ENCODE results near the gene PTPN14.

Gene PTPN14

DNA sequence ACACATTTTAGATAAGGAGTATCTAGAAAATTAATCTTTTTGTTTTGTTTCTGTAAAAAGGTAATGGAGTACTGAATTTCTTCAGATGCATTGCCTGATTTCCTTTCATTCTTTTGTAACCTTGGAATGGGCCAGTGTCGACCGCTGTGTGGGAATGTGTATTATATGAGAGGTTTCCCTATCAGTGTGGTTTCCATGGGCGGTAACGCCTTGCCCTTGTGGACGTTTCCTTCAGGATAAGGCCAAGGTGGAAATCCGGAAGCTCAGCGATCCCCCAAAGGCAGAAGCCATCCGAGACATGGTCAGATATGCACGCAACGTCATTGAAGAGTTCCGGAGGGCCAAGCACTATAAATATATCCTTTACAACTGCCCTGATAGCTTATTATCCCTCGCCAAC is 220.7 kb downstream of the PTPN14 start:
- no peak for DNase-seq (ENCODE audit: low spot score)

- no peak for DNase-seq (ENCODE audit: low spot score)
Measured at GRCh38 chr1:214330222-214330621, 221.2 kb downstream of the PTPN14 start.

- DNase-seq (ENCODE audit: low spot score), result no peak
Measured at GRCh38 chr1:214329470-214330220, 221.8 kb downstream of the PTPN14 start.

- DNase-seq (ENCODE audit: low spot score), result peak; percentile 88
Measured at GRCh38 chr1:214328770-214329469, 222.5 kb downstream of the PTPN14 start.

GRCh38 chr1:214327514-214327913 is 223.9 kb downstream of the PTPN14 start:
- no peak for DNase-seq (ENCODE audit: low spot score)

GRCh38 chr1:214326406-214326805 is 225.0 kb downstream of the PTPN14 start:
- no peak for DNase-seq (ENCODE audit: low spot score)

DNA sequence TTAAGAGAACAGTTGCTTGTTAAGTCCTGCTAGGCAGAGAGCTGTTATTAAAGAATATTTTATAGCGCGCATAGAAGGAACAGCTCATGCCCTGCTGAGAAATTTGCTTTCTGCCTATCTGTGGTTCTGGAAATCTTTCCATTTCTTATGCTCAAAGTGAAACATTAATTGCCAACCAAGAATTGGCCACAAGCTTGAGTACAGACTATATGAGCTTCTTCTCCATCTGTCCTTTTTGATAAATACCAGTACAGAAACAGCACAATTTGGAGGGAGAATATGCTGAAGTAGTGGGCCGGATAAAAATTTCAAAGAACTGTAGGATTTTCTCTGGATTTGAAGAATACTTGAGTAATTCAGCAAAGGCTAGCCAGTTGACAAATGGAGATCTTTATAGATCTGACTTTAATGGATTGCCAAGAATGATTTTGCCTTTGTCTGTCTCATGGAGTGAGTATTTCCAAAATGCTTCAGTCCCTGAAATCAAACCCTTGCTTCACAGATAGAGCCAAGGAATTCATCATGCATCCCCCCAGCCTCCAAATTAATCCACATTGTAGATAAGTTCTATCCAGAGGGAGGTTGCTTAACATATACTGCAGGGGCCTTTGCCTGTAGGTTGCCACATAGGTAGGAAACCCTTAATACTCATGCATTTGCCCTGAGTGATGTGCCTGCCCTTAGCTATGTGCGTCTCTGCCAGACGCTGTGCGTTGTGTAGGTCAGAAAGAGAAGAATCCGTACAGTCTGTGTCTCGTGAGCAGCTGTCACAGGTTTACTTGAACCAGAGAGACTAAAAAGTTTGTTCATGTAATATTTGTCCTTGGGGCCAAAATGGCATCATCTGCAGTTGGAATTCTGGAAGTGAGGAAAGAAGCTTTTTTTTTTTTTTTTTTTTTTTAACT is 226.3 kb downstream of the PTPN14 start:
- DNase-seq (ENCODE audit: low spot score), result no peak

DNA sequence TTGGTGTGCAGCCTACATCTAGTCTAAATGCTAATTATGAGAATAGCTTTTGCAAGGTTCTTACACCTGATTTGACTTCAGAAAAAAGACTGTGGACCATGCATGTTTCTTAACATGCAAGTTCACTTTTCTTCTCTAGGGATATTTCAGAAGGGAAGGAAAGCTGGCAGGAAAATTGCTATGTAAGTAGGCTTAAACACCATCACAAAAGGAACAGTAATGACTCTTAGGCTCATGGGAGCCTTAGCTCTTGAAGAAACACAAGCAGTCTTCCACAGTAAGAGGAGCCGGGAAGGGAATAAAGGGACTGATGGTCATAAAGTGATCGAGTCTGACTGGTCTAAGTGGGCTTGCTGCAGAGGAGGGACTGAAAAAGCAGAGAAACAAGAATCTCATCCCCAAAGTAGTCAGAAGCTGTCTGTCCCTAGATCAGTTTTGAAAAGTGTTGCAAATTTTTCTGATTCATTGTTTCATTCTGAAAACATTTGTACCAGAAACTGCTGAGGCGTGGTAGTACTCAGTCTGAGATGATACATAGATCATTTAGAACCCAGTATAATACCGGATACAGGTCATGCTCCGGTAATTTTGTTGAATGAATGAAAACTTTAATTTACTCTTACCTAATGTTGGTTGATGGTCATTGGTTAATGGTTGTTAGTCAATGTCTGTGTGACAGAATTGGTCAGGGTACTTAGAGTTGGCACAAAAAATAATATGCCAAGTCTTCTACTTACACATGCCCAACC is 229.5 kb downstream of the PTPN14 start:
- DNase-seq (ENCODE audit: low spot score), result no peak

DNA sequence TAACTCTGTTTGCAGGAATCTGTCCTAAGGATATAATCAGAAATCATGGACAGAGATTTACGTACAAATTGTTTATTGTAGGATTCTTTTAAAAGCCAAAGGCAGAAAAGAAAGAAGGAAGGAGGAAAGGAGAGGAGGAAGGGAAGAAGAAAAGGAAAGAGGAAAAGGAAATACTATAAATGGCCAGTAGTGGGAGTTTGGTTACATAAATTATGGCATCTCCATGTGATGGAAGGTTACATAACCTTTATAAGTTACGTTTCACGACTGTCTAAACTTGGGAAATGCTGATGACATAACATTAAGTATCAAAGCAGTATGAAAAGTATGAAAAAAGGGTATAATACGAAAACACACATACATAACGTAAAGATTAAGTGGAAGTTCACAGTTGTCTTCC is 231.5 kb downstream of the PTPN14 start:
- no peak for DNase-seq (ENCODE audit: low spot score)

DNA sequence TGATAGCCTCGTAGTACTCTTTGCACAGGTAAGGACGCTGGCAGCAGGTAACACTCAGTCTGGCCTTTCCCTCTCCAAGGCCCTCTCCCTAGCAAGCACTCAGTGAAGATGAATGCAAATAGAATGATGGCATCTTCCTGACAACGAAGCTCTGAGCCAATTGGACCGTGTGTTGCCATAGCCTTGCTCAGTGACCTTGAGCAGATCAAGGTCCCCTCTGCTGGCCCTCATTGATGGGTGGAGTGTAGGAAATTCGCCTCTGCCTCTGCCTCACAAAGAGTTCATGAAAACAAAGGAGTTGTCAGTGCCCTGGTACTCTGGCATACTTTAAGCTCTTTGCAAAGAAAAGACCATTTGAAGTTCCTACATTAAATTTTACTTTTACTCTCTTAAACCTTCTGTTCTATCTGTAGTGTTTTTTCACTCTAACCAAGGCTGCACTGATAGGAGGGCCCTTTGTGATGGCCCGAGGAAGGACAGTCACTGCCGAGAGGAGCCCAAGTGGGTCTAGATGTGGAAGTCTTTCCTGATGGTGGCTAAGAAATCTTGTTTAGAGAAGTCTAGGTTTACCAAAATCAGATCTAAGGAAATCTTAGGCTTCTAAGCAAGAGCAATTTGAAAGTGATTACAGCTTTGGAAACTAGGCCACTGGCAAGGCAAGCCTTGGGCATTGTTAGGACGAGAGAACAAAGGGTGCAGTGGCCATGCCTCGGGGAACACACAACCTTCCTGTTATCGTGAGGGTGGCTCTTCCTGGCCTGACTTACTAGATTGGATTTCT is 232.3 kb downstream of the PTPN14 start:
- no peak for DNase-seq (ENCODE audit: low spot score)

GRCh38 chr1:214318356-214318755 is 233.0 kb downstream of the PTPN14 start:
- no peak for DNase-seq (ENCODE audit: low spot score)

DNA sequence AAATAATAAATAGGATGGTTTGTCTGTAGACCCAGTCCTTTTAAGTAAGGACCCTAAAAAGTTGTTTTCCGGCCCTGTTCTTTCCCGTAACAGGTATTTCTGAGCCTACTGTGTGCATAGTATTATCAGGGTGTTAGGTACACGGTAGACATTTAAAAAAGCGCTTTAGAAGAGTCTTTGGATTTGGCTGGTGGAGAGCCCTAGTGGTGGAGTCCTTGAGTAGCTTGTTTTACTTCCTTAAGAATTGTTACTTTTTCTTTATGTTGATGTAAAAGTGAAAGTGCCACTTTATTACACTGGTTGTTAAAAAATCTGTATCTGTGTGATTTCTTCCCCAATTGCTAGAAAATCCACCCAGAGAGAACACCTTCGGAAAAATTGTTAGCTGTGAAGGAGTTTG is 233.7 kb downstream of the PTPN14 start:
- DNase-seq (ENCODE audit: low spot score), result no peak

GRCh38 chr1:214317300-214317699 is 234.1 kb downstream of the PTPN14 start:
- DNase-seq (ENCODE audit: low spot score), result no peak

DNA sequence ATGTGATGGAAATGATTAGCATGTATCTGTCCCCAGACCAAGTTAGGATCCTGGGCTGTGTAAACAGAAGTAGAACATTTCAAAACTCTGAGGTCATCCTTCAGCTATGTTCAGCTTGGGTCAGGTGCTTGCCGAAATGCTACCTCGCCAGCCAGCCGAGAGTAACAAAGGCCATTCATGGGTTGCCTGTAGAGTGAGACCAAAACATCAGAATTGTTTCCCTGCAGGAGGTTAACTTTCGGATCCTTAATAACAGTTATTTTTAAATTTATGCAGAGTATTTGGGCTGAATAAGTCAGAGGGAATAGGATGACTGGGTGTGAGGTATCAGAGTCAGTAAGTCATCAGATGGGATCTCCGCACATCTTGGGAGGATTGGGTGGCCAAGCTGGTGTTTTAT is 234.8 kb downstream of the PTPN14 start:
- DNase-seq (ENCODE audit: low spot score), result no peak

DNA sequence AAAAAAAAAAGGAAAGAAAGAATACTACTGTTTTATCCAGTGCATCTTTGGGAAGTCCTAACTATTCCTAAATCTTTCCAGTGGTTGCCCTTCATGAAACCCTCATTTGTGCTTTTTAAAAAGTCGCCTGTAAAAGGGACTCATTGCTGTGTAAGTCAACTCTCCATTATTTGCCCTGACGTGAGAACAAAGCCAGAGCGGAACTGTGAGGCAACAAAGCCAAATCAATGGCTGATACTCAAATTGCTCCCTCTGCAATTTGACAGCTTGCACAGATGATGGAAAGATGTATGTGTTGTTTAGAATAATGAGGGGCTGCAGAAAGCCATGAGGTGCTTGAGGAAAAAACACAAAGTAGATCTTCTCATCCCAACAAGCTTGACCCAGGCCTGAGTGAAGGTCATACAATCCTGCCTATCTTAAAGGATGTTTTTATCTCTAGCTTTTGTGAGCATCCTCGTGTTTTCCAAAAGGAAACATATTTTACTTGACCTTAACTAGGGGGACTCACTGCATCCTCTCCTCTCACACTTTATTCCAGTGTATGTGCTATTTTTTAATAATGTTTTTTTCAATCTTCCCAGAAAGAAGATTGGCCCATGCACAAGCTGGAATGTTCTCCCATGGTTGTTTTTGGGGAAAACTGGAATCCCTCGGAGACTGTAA is 237.1 kb downstream of the PTPN14 start:
- no peak for DNase-seq (ENCODE audit: low spot score)

GRCh38 chr1:214312530-214313051 is 238.8 kb downstream of the PTPN14 start:
- DNase-seq (ENCODE audit: low spot score), result no peak

GRCh38 chr1:214310777-214311690 is 240.4 kb downstream of the PTPN14 start:
- no peak for DNase-seq (ENCODE audit: low spot score)

- DNase-seq (ENCODE audit: low spot score), result no peak
Measured at GRCh38 chr1:214310010-214310409, 241.4 kb downstream of the PTPN14 start.

DNA sequence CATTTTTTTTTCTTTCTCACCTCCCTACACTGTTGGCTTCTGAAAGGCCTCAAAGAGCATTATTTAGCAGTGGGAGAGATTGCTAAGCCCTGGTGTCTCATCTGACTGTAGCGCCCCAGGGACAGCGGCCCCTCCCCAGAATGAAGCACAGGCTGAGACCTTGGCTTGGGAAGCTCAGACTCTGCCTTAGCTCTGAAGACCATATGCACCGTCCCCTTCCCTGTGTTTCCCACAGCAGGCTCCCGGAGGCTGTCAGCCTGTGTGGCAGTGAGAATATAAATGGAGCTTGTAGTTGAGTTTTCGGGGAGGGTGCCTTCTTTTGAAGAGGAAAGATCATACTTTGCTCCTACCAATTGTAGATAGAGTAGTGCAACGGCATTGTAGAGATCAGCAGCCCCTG is 245.1 kb downstream of the PTPN14 start:
- no peak for DNase-seq (ENCODE audit: low spot score)

All from Ammon's horn (tissue), 1 donor.